Lower lobe of right lung (tissue), 2 donors: ENCODE data around the gene MZT2A. TPM values are rescaled to one million over a fixed set of nuclear protein-coding genes. Genes with fewer than 3 reads are reported as not detected.
"Not testable (repeated sequence)": the region's sequence is repeated elsewhere in the genome, so short reads cannot be mapped to it uniquely, and the experiment has no call there.

Experiments used
- ATAC-seq, 2 donors: fragments of 200-7000 bp; cut with Tn5 transposase; one replicate each; pipeline ENCODE4 v1.9.1; 2020 to 2022; ENCODE audit warnings: mild to moderate bottlenecking in 2 of 2, moderate library complexity in 2 of 2
- DNase-seq: peaks from one replicate; pipeline ENCODE4 v3.0.0-alpha.2; 2020
- H3K27ac ChIP-seq: fragments of 200-600 bp; one replicate; pipeline ENCODE4 v1.8.0; 2022
- H3K27me3 ChIP-seq: fragments of 200-600 bp; one replicate; pipeline ENCODE4 v1.8.0; 2022; ENCODE audit warnings: low read depth
- H3K36me3 ChIP-seq: fragments of 200-600 bp; one replicate; pipeline ENCODE4 v1.8.0; 2022; ENCODE audit warnings: mild to moderate bottlenecking
- H3K4me1 ChIP-seq: fragments of 200-600 bp; one replicate; pipeline ENCODE4 v1.8.0; 2022
- H3K4me3 ChIP-seq: fragments of 200-600 bp; one replicate; pipeline ENCODE4 v1.8.0; 2022; ENCODE audit warnings: mild to moderate bottlenecking
- H3K9me3 ChIP-seq: fragments of 200-600 bp; one replicate; pipeline ENCODE4 v1.8.0; 2022
- intact Hi-C: fragments of 100-400 bp; cut with DNase I; formaldehyde crosslinking; loops from one replicate; pipeline ENCODE4 v1.11.0; 2022
- total RNA-seq: library from RNA; stranded (reverse); fragmentation: NEBNext Ultra II Directional; extraction: Animal tissue kit (Norgen Biotek cat#: 25700); gene quantifications from one replicate; pipeline ENCODE4 v1.2.1, GENCODE V29; 2021
- TF ChIP-seq, protein P1 (sequence below): fragments of 200-600 bp; IDR thresholded peaks from one replicate; pipeline ENCODE4 v1.8.0; 2022; ENCODE audit warnings: antibody characterized with exemption, mild to moderate bottlenecking
- donor health status: DM: no; HTN: yes; CAD: no; lungs with severe emphysema.

MZT2A gene
- total RNA-seq, 1 donor from 2014 or later = 49.9 TPM

GRCh38 chr2:131529864-131530445 is 37.8 kb upstream of the MZT2A start:
- H3K4me3 ChIP-seq, intact Hi-C loops, ATAC-seq, H3K9me3 ChIP-seq, H3K36me3 ChIP-seq, DNase-seq, H3K27ac ChIP-seq, H3K4me1 ChIP-seq: not testable (repeated sequence)
- peaks cover 12% of the 10 kb centered on the region for H3K27me3 ChIP-seq

DNA sequence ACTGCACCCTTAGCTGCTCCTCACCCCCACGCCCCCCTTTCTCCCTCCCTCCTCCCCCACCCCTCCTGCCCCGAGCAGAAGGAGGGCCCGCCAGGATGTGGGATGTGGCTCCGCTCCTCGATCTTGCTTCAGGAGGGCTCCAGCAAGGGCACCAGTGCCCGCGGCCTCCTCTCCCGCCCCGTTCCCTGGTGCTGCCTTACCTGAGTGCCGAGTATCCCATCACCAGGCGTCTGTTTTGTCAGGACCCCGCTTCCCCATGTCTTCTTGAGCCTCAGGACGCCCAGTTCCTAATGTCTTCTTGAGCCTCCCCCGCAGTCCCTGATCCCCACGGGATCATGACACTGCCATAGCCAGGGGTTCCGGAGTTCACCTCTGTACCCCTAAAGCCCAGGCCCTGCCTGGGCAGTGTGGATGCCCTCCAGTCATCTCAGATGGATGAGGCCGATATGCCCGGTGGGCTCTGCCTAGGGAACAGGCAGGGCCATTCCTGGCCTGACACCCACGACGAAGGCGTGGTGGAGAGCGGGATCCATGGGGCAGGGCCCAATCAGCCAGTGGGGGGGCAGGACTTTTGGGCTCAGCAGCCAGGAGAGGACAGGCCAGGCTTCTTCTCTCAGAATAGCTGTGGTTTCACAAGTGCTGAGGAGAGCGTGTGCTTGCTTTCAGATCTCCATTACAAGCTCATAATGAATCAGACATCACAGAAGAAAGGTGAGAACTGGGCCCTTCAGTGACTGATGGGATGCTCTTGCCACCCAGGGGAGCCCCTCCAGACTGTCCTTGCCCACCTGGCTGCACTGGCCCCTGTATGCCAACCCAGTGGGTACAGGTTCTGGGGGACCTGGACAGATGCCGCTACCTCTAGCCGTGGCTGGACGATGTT is 37.0 kb upstream of the MZT2A start:
- DNase-seq, H3K4me1 ChIP-seq, ATAC-seq, intact Hi-C loops, H3K27ac ChIP-seq, H3K36me3 ChIP-seq, H3K9me3 ChIP-seq: not testable (repeated sequence)
- Histone ChIP-seq H3K27me3 (peaks cover 12% of the 10 kb centered on the region), H3K4me3 (peak overlapping the region; percentile 48)

- ATAC-seq = peak; percentile 89 to 92
- H3K27ac ChIP-seq = not testable (repeated sequence)
Measured at GRCh38 chr2:131527131-131528001, 35.2 kb upstream of the MZT2A start, which contains the start of gene CCDC74A. Gene CCDC74A (plus strand): TSS chr2:131527888. CDS start chr2:131527971, 83 bp downstream.

GRCh38 chr2:131525256-131525655 is 33.1 kb upstream of the MZT2A start:
- ATAC-seq, H3K27ac ChIP-seq, H3K36me3 ChIP-seq, H3K4me3 ChIP-seq, H3K9me3 ChIP-seq, intact Hi-C loops, DNase-seq, H3K4me1 ChIP-seq: not testable (repeated sequence)
- peaks cover 12% of the 10 kb centered on the region for H3K27me3 ChIP-seq

More at GRCh38 chr2:131527131-131528001, 35.2 kb upstream of the MZT2A start, which contains the start of gene CCDC74A:
- intact Hi-C loops, H3K9me3 ChIP-seq, H3K4me1 ChIP-seq, H3K36me3 ChIP-seq: not testable (repeated sequence)
- peak; percentile 86 for DNase-seq
- Histone ChIP-seq H3K4me3 (peak within 1 kb of the TSS; percentile 48), H3K27me3 (peaks cover 12% of the 10 kb centered on the region)

DNA sequence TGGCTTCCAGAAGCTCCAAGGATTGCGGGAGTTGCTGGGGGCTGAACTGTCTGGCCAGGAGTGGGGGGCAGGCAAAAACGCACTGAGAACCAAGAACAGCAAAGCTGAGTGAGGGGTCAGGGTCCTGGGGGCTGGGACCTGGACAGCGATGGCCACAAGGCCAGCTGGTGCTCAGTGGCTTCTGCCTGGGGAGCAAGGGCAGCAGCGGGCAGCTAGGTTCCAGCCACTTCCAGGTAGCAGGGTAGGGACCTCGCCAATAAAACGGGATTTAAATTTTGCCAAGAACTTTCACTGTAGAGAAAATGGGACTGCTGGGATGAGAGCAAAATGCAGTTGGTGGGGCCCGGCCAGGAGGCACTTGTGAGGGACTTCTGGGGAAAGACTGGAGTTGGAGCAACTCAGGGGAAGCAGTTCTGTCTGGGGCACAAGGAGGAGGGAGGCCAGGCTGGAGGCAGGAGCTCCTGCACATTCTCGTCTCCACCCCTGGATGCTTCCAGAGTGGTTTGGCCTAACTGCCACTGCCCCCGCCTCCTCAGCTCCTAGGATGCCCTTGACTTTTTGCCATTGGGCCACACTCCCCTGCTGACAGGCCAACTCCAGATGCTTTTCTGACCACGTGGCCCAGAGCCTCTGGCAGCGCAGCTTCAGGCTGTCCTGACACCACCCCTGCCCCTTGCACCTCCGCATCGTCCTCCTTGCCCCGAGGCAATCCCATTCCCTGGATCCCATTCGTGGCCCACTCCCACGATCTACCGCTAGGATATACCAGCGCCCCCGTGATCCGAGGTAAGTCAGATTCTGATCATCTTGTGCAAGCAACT is 30.0 kb upstream of the MZT2A start:
- Histone ChIP-seq H3K27ac (no peak overlapping the region), H3K4me1 (peaks cover 2% of the 10 kb centered on the region), H3K9me3 (no peaks in the 10 kb centered on the region), H3K4me3 (no peak overlapping the region), H3K27me3 (no peaks in the 10 kb centered on the region), H3K36me3 (peaks cover 34% of the 10 kb centered on the region)
- intact Hi-C loops = no loop called here
- ATAC-seq (no peak), DNase-seq (no peak)
- TF ChIP-seq, protein P1, sequence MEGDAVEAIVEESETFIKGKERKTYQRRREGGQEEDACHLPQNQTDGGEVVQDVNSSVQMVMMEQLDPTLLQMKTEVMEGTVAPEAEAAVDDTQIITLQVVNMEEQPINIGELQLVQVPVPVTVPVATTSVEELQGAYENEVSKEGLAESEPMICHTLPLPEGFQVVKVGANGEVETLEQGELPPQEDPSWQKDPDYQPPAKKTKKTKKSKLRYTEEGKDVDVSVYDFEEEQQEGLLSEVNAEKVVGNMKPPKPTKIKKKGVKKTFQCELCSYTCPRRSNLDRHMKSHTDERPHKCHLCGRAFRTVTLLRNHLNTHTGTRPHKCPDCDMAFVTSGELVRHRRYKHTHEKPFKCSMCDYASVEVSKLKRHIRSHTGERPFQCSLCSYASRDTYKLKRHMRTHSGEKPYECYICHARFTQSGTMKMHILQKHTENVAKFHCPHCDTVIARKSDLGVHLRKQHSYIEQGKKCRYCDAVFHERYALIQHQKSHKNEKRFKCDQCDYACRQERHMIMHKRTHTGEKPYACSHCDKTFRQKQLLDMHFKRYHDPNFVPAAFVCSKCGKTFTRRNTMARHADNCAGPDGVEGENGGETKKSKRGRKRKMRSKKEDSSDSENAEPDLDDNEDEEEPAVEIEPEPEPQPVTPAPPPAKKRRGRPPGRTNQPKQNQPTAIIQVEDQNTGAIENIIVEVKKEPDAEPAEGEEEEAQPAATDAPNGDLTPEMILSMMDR = no peak

GRCh38 chr2:131521524-131521923 is 29.3 kb upstream of the MZT2A start:
- intact Hi-C loops, H3K4me1 ChIP-seq, DNase-seq, H3K9me3 ChIP-seq, H3K27me3 ChIP-seq, H3K27ac ChIP-seq, H3K4me3 ChIP-seq, ATAC-seq: not testable (repeated sequence)
- H3K36me3 ChIP-seq = peaks cover 34% of the 10 kb centered on the region

GRCh38 chr2:131520526-131520925 is 28.3 kb upstream of the MZT2A start:
- Histone ChIP-seq H3K4me3 (no peak overlapping the region), H3K9me3 (no peaks in the 10 kb centered on the region), H3K27ac (no peak overlapping the region), H3K4me1 (no peaks in the 10 kb centered on the region), H3K36me3 (peaks cover 34% of the 10 kb centered on the region), H3K27me3 (no peaks in the 10 kb centered on the region)
- ATAC-seq = no peak
- TF ChIP-seq, protein P1 = no peak
- DNase-seq = no peak
- intact Hi-C loops = no loop called here

- H3K4me3 ChIP-seq, intact Hi-C loops, ATAC-seq, DNase-seq, H3K9me3 ChIP-seq, H3K4me1 ChIP-seq, H3K27ac ChIP-seq, H3K27me3 ChIP-seq: not testable (repeated sequence)
- H3K36me3 ChIP-seq = peaks cover 34% of the 10 kb centered on the region
Measured at GRCh38 chr2:131519871-131520470, 27.8 kb upstream of the MZT2A start.
